ENCODE measurements around the gene OR2S2.

OR2S2 gene

DNA sequence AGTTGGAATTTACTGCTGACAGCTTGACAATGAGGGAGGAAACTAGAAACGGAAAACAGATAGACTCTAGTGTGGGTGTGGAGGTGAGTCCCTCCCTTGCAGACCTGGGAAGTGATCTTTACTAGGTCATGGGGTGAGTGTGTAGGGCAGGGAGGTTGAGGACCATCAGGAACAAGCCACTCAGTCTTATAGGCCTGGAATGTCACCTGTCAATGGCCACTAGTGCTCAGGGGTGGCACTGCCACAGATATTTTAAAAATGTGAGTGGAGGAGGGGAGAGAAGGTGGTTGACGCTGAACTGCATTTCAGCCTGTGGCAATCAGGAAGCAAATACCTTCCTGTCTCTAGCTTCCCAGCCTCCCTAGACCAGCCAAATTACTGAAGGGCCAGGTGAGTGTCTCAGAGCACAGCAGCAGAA is 9.0 kb downstream of the OR2S2 start:
- Histone ChIP-seq H2AFZ (ENCODE audit: low read length) (no peak overlapping the region), H3K4me1 (ENCODE audit: control insufficient read depth in 2 of 2, insufficient read depth in 1 of 2, low read depth in 1 of 2, low read length in 2 of 2) (no peaks in the 10 kb centered on the region), H2BK5ac (ENCODE audit: low read length) (no peak overlapping the region), H3K36me3 (replicated peaks in 1 of 2; ENCODE audit: control insufficient read depth in 2 of 2, insufficient read depth in 2 of 2, low read length in 2 of 2) (no peaks in the 10 kb centered on the region), H3K4me3 (ENCODE audit: low read length in 2 of 2) (no peak overlapping the region), H3K23ac (ENCODE audit: low read depth, low read length, poor library complexity) (no peak overlapping the region), H3K18ac (ENCODE audit: low read length) (no peak overlapping the region), H3K79me1 (ENCODE audit: low read depth, low read length) (no peaks in the 10 kb centered on the region), H2BK15ac (ENCODE audit: low read length) (no peak overlapping the region), H4K91ac (ENCODE audit: low read depth, low read length, poor library complexity) (no peak overlapping the region), H2BK12ac (ENCODE audit: low read length) (no peak overlapping the region), H3K14ac (ENCODE audit: low read length) (no peak overlapping the region), H3K27ac (replicated peaks; ENCODE audit: low read length) (no peak overlapping the region), H3K9ac (ENCODE audit: low read depth, low read length, poor library complexity) (no peak overlapping the region), H2AK5ac (ENCODE audit: low read depth, low read length) (no peak overlapping the region), H3K4me2 (ENCODE audit: insufficient read depth, low read length, poor library complexity, severe bottlenecking) (no peak overlapping the region), H4K8ac (ENCODE audit: low read depth, low read length) (no peak overlapping the region), H3K4ac (ENCODE audit: low read length) (no peak overlapping the region), H3K27me3 (ENCODE audit: control insufficient read depth in 3 of 3, insufficient read depth in 3 of 3, low read depth in 1 of 3, low read length in 3 of 3) (peaks cover 0 to 33% (median 9%) of the 10 kb centered on the region in 3 experiments), H2BK120ac (ENCODE audit: low read depth, low read length) (no peak overlapping the region), H3K9me3 (replicated peaks in 1 of 2; ENCODE audit: control insufficient read depth in 2 of 2, insufficient read depth in 1 of 2, low read depth in 1 of 2, low read length in 2 of 2) (no peaks in the 10 kb centered on the region)
- WGBS, 2 donors (ENCODE audit: extremely low coverage in 2 of 2, insufficient read length in 2 of 2, insufficient replicate concordance in 1 of 2) = no CpG with 5 or more reads among the region's 2 CpGs
- no peak for DNase-seq (ENCODE audit: low spot score)

DNA sequence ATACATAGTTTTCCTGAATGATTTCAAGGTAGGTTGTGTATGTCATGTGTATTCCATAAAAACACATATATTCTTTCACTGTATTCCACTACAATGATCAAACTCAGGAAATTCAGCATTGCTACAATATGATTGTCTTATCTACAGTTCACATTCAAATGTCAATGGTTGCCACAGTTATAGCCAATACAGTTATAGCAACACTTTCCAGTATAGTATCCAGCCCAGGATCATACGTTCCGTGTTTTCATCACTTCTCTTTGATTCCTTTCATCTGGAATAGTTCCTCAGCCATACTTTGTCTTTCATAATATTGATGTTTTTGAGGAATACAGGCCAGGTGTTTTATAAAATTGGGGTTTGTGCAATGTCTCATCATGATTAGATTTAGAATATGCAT is 9.5 kb downstream of the OR2S2 start:
- no peaks in the 10 kb centered on the region for H3K36me3 ChIP-seq (replicated peaks in 1 of 2; ENCODE audit: control insufficient read depth in 2 of 2, insufficient read depth in 2 of 2, low read length in 2 of 2)
- H3K27ac ChIP-seq (replicated peaks; ENCODE audit: low read length) = no peak overlapping the region
- no peak overlapping the region for H4K8ac ChIP-seq (ENCODE audit: low read depth, low read length)
- no peak overlapping the region for H3K4me2 ChIP-seq (ENCODE audit: insufficient read depth, low read length, poor library complexity, severe bottlenecking)
- H3K14ac ChIP-seq (ENCODE audit: low read length) = no peak overlapping the region
- H3K4me3 ChIP-seq (ENCODE audit: low read length in 2 of 2) = no peak overlapping the region
- no peaks in the 10 kb centered on the region for H3K79me1 ChIP-seq (ENCODE audit: low read depth, low read length)
- no peak overlapping the region for H3K4ac ChIP-seq (ENCODE audit: low read length)
- DNase-seq (ENCODE audit: low spot score) = no peak
- no peak overlapping the region for H2AFZ ChIP-seq (ENCODE audit: low read length)
- H3K9me3 ChIP-seq (replicated peaks in 1 of 2; ENCODE audit: control insufficient read depth in 2 of 2, insufficient read depth in 1 of 2, low read depth in 1 of 2, low read length in 2 of 2) = peaks cover 0 to 2% of the 10 kb centered on the region in 2 donors
- no peak overlapping the region for H3K9ac ChIP-seq (ENCODE audit: low read depth, low read length, poor library complexity)
- H2BK15ac ChIP-seq (ENCODE audit: low read length) = no peak overlapping the region
- no peak overlapping the region for H3K23ac ChIP-seq (ENCODE audit: low read depth, low read length, poor library complexity)
- H2AK5ac ChIP-seq (ENCODE audit: low read depth, low read length) = no peak overlapping the region
- no peaks in the 10 kb centered on the region for H3K4me1 ChIP-seq (ENCODE audit: control insufficient read depth in 2 of 2, insufficient read depth in 1 of 2, low read depth in 1 of 2, low read length in 2 of 2)
- H3K27me3 ChIP-seq (ENCODE audit: control insufficient read depth in 3 of 3, insufficient read depth in 3 of 3, low read depth in 1 of 3, low read length in 3 of 3) = peaks cover 0 to 28% (median 12%) of the 10 kb centered on the region in 3 experiments
- no peak overlapping the region for H2BK120ac ChIP-seq (ENCODE audit: low read depth, low read length)
- no CpG with 5 or more reads among the region's 2 CpGs for WGBS, 2 donors (ENCODE audit: extremely low coverage in 2 of 2, insufficient read length in 2 of 2, insufficient replicate concordance in 1 of 2)
- no peak overlapping the region for H2BK12ac ChIP-seq (ENCODE audit: low read length)
- H3K18ac ChIP-seq (ENCODE audit: low read length) = no peak overlapping the region
- no peak overlapping the region for H2BK5ac ChIP-seq (ENCODE audit: low read length)
- H4K91ac ChIP-seq (ENCODE audit: low read depth, low read length, poor library complexity) = no peak overlapping the region

GRCh38 chr9:35945341-35946018 is 12.5 kb downstream of the OR2S2 start:
- H4K8ac ChIP-seq (ENCODE audit: low read depth, low read length) = no peak overlapping the region
- no peak overlapping the region for H2BK120ac ChIP-seq (ENCODE audit: low read depth, low read length)
- peak; percentile 57 for DNase-seq (ENCODE audit: low spot score)
- H3K4ac ChIP-seq (ENCODE audit: low read length) = no peak overlapping the region
- H3K27ac ChIP-seq (replicated peaks; ENCODE audit: low read length) = no peak overlapping the region
- H2BK12ac ChIP-seq (ENCODE audit: low read length) = no peak overlapping the region
- H4K91ac ChIP-seq (ENCODE audit: low read depth, low read length, poor library complexity) = no peak overlapping the region
- H3K9me3 ChIP-seq (replicated peaks in 1 of 2; ENCODE audit: control insufficient read depth in 2 of 2, insufficient read depth in 1 of 2, low read depth in 1 of 2, low read length in 2 of 2) = peaks cover 0 to 2% of the 10 kb centered on the region in 2 donors
- no peak overlapping the region for H3K23ac ChIP-seq (ENCODE audit: low read depth, low read length, poor library complexity)
- peak overlapping the region in 1 of 2 donors; percentile 31 for H3K4me3 ChIP-seq (ENCODE audit: low read length in 2 of 2)
- no CpG with 5 or more reads among the region's 10 CpGs for whole genome bisulfite sequencing, 2 donors (ENCODE audit: extremely low coverage in 2 of 2, insufficient read length in 2 of 2, insufficient replicate concordance in 1 of 2)
- peak overlapping the region; percentile 11 for H3K18ac ChIP-seq (ENCODE audit: low read length)
- H3K4me2 ChIP-seq (ENCODE audit: insufficient read depth, low read length, poor library complexity, severe bottlenecking) = no peak overlapping the region
- no peaks in the 10 kb centered on the region for H3K36me3 ChIP-seq (replicated peaks in 1 of 2; ENCODE audit: control insufficient read depth in 2 of 2, insufficient read depth in 2 of 2, low read length in 2 of 2)
- no peak overlapping the region for H3K9ac ChIP-seq (ENCODE audit: low read depth, low read length, poor library complexity)
- no peak overlapping the region for H2AK5ac ChIP-seq (ENCODE audit: low read depth, low read length)
- H3K4me1 ChIP-seq (ENCODE audit: control insufficient read depth in 2 of 2, insufficient read depth in 1 of 2, low read depth in 1 of 2, low read length in 2 of 2) = no peaks in the 10 kb centered on the region
- no peak overlapping the region for H3K14ac ChIP-seq (ENCODE audit: low read length)
- H3K27me3 ChIP-seq (ENCODE audit: control insufficient read depth in 3 of 3, insufficient read depth in 3 of 3, low read depth in 1 of 3, low read length in 3 of 3) = peaks cover 0 to 29% (median 20%) of the 10 kb centered on the region in 3 experiments
- no peak overlapping the region for H2BK5ac ChIP-seq (ENCODE audit: low read length)
- no peaks in the 10 kb centered on the region for H3K79me1 ChIP-seq (ENCODE audit: low read depth, low read length)
- peak overlapping the region; percentile 83 for H2AFZ ChIP-seq (ENCODE audit: low read length)
- no peak overlapping the region for H2BK15ac ChIP-seq (ENCODE audit: low read length)

DNA sequence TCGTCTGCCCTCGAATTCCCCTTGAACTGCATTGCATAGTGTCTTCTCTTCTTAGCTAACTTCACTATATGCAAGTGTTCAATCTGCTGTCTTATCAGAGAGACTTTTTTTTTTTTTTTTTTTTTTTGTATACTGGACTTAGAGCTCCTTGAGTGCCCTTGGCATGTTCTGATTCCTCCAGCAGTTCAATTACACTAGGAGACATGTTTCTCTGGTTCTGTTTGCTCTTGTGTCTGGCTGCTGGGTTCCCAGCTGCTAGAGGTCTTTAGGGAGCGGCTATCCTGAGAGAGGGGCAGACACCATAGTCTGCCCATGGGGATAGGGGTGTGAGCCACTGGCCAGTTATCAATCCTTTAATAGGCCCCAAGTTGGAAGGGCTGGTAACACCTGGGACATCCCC is 13.1 kb downstream of the OR2S2 start:
- H2AFZ ChIP-seq (ENCODE audit: low read length) = peak overlapping the region; percentile 83
- H3K23ac ChIP-seq (ENCODE audit: low read depth, low read length, poor library complexity) = no peak overlapping the region
- no peak overlapping the region for H2BK5ac ChIP-seq (ENCODE audit: low read length)
- no peak overlapping the region for H2BK120ac ChIP-seq (ENCODE audit: low read depth, low read length)
- H2BK15ac ChIP-seq (ENCODE audit: low read length) = no peak overlapping the region
- peak overlapping the region in 1 of 2 donors; percentile 31 for H3K4me3 ChIP-seq (ENCODE audit: low read length in 2 of 2)
- no peak overlapping the region for H3K4ac ChIP-seq (ENCODE audit: low read length)
- no peaks in the 10 kb centered on the region for H3K79me1 ChIP-seq (ENCODE audit: low read depth, low read length)
- no peak overlapping the region for H4K91ac ChIP-seq (ENCODE audit: low read depth, low read length, poor library complexity)
- H3K27ac ChIP-seq (replicated peaks; ENCODE audit: low read length) = no peak overlapping the region
- no peak overlapping the region for H3K14ac ChIP-seq (ENCODE audit: low read length)
- no peak overlapping the region for H3K9ac ChIP-seq (ENCODE audit: low read depth, low read length, poor library complexity)
- DNase-seq (ENCODE audit: low spot score) = no peak
- no peak overlapping the region for H4K8ac ChIP-seq (ENCODE audit: low read depth, low read length)
- no peaks in the 10 kb centered on the region for H3K36me3 ChIP-seq (replicated peaks in 1 of 2; ENCODE audit: control insufficient read depth in 2 of 2, insufficient read depth in 2 of 2, low read length in 2 of 2)
- peaks cover 0 to 2% of the 10 kb centered on the region in 2 donors for H3K9me3 ChIP-seq (replicated peaks in 1 of 2; ENCODE audit: control insufficient read depth in 2 of 2, insufficient read depth in 1 of 2, low read depth in 1 of 2, low read length in 2 of 2)
- no peak overlapping the region for H2AK5ac ChIP-seq (ENCODE audit: low read depth, low read length)
- no peak overlapping the region for H3K4me2 ChIP-seq (ENCODE audit: insufficient read depth, low read length, poor library complexity, severe bottlenecking)
- H3K27me3 ChIP-seq (ENCODE audit: control insufficient read depth in 3 of 3, insufficient read depth in 3 of 3, low read depth in 1 of 3, low read length in 3 of 3) = peaks cover 0 to 29% (median 20%) of the 10 kb centered on the region in 3 experiments
- H3K18ac ChIP-seq (ENCODE audit: low read length) = no peak overlapping the region
- no CpG with 5 or more reads among the region's 3 CpGs for WGBS, 2 donors (ENCODE audit: extremely low coverage in 2 of 2, insufficient read length in 2 of 2, insufficient replicate concordance in 1 of 2)
- H2BK12ac ChIP-seq (ENCODE audit: low read length) = no peak overlapping the region
- no peaks in the 10 kb centered on the region for H3K4me1 ChIP-seq (ENCODE audit: control insufficient read depth in 2 of 2, insufficient read depth in 1 of 2, low read depth in 1 of 2, low read length in 2 of 2)
